Smooth muscle cell (in vitro differentiated cells): ENCODE measurements around the gene C18orf54. TPM values are rescaled to one million over a fixed set of nuclear protein-coding genes. Genes with fewer than 3 reads are reported as not detected.
"Not testable (repeated sequence)": the region's sequence is repeated elsewhere in the genome, so short reads cannot be mapped to it uniquely, and the experiment has no call there.

Experiments
- DNase-seq: peaks from one replicate; lab custom pipeline; 2025; ENCODE audit not compliant: unreplicated experiment; lab: John Stamatoyannopoulos, UW
- H2AFZ ChIP-seq: fragments of 200-600 bp; sonication (generic); 2 replicates; pipeline ENCODE4 v1.6.0; 2016; ENCODE audit warnings: antibody characterized with exemption, low read depth, mild to moderate bottlenecking
- H3F3A ChIP-seq: fragments of 200-600 bp; sonication (generic); 2 replicates; pipeline ENCODE4 v1.6.0; 2017; ENCODE audit warnings: antibody characterized with exemption, low read depth
- H3K27ac ChIP-seq: fragments of 200-600 bp; sonication (generic); 2 replicates; pipeline ENCODE4 v1.5.1; 2016; ENCODE audit warnings: low read depth, mild to moderate bottlenecking
- H3K27me3 ChIP-seq: fragments of 200-600 bp; sonication (generic); 2 replicates; pipeline ENCODE4 v1.6.1; 2016; ENCODE audit warnings: low read depth, mild to moderate bottlenecking
- H3K36me3 ChIP-seq: fragments of 200-600 bp; sonication (generic); 2 replicates; pipeline ENCODE4 v1.5.1; 2016; ENCODE audit warnings: low read depth
- H3K4me1 ChIP-seq: fragments of 200-600 bp; sonication (generic); 2 replicates; pipeline ENCODE4 v1.5.1; 2016; ENCODE audit warnings: low read depth
- H3K4me2 ChIP-seq: fragments of 200-600 bp; sonication (generic); 2 replicates; pipeline ENCODE4 v1.6.0; 2016; ENCODE audit warnings: mild to moderate bottlenecking
- H3K4me3 ChIP-seq: fragments of 200-600 bp; sonication (generic); 2 replicates; pipeline ENCODE4 v1.5.1; 2016; ENCODE audit warnings: mild to moderate bottlenecking
- H3K79me2 ChIP-seq: fragments of 200-600 bp; sonication (generic); 2 replicates; pipeline ENCODE4 v1.6.0; 2016; ENCODE audit warnings: low read depth, mild to moderate bottlenecking
- H3K9ac ChIP-seq: fragments of 200-600 bp; sonication (generic); 2 replicates; pipeline ENCODE4 v1.6.0; 2016; ENCODE audit warnings: low read depth
- H3K9me3 ChIP-seq: fragments of 200-600 bp; sonication (generic); replicated peaks from 2 replicates; pipeline ENCODE4 v1.5.1; 2016; ENCODE audit warnings: low read depth
- H4K20me1 ChIP-seq: fragments of 200-600 bp; sonication (generic); 2 replicates; pipeline ENCODE4 v1.6.0; 2016; ENCODE audit warnings: low read depth
- WGBS: methylation state at CpG from one replicate; pipeline ENCODE4 v1.1.7; 2016; ENCODE audit warnings: low lambda C conversion rate; 5-methylcytosine and 5-hydroxymethylcytosine counted together
- polyA plus RNA-seq: library from polyadenylated mRNA; unstranded; fragments of >200 nt; fragmentation: Nextera tagmentation; extraction: Ambion mirVana; gene quantifications from 2 replicates; pipeline ENCODE4 v1.2.1, GENCODE V29; 2016
- total RNA-seq: library from RNA; depleted of rRNA; stranded (reverse); fragments of >200 nt; gene quantifications from 2 replicates; pipeline ENCODE4 v1.2.3, GENCODE V29; 2014
- TF ChIP-seq, protein P1 (sequence below): fragments of 200-600 bp; sonication (generic); IDR thresholded peaks from 2 replicates; pipeline ENCODE4 v1.5.1; 2017; ENCODE audit warnings: borderline replicate concordance, mild to moderate bottlenecking, antibody characterized with exemption; ENCODE audit not compliant: insufficient read depth, poor library complexity, severe bottlenecking

Gene C18orf54
- 9.3 and 12.8 TPM in 2 replicates for total RNA-seq
- polyA plus RNA-seq, result 3.4 and 4.9 TPM in 2 replicates

DNA sequence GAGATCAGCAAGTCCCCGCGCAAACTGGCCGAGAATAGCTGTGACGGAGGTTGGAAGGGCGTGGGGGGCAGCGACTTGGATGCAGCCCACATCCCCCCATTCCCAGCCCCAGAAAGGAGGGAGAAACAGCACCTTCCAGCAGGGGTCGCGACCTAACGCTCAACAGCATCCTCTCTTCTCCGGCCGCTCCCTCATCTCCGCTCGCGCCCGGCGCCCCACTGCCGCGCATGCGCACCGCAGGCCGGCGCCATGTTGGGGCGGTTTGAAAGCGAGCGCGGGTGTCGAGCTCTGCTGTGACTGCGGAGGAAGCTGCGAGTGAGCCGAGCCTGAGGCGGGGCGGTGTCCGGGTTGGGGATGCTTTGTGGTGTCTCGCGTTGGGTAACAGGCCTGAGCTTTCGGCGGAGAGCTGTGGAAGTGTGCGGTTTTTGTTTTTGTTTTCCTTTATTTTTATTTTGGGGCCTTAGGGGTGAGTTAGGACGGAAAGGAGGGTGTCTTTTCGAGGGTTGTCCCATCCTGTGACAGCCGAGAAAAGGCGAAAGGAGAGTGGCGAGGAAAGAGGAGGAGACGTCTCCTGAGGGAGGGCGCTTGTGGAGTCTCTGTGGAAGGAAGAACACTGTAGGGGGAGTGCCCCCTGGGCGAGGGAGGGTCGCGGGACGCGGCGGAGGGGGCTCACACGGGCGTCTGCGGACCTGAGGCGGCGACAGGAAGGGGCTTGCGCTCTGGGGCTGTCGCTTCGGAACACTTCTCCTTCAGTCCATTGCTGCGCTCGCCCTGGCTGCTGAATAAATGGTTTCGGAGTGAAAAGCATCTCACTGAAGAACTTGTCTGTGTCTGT lies at the start of gene C18orf54, which contains the start of gene STARD6:
C18orf54 (plus strand) TSS at position 247 of the 835 bp plus-strand sequence. CDS start 2,667 bp downstream, outside the sequence.
STARD6 (minus strand) TSS at position 199 of the 835 bp plus-strand sequence. CDS start 3,285 bp downstream, outside the sequence.
- H4K20me1 ChIP-seq, result no peaks in the 10 kb centered on the region
- WGBS, result 1% methylated on average over 59 of the region's 62 CpGs
- H3K27me3 ChIP-seq, result no peaks in the 10 kb centered on the region
- H3K36me3 ChIP-seq, result no peaks in the 10 kb centered on the region
- peak; percentile 61 for DNase-seq
- H3K79me2 ChIP-seq, result peaks cover 19% of the 10 kb centered on the region
- H3K4me2 ChIP-seq, result peak within 1 kb of the TSS; percentile 88
- H3K9me3 ChIP-seq, result no peaks in the 10 kb centered on the region
- TF ChIP-seq, protein P1, sequence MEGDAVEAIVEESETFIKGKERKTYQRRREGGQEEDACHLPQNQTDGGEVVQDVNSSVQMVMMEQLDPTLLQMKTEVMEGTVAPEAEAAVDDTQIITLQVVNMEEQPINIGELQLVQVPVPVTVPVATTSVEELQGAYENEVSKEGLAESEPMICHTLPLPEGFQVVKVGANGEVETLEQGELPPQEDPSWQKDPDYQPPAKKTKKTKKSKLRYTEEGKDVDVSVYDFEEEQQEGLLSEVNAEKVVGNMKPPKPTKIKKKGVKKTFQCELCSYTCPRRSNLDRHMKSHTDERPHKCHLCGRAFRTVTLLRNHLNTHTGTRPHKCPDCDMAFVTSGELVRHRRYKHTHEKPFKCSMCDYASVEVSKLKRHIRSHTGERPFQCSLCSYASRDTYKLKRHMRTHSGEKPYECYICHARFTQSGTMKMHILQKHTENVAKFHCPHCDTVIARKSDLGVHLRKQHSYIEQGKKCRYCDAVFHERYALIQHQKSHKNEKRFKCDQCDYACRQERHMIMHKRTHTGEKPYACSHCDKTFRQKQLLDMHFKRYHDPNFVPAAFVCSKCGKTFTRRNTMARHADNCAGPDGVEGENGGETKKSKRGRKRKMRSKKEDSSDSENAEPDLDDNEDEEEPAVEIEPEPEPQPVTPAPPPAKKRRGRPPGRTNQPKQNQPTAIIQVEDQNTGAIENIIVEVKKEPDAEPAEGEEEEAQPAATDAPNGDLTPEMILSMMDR, result peak; percentile 47
- no peaks in the 10 kb centered on the region for H3F3A ChIP-seq
- peak within 1 kb of the TSS; percentile 98 for H2AFZ ChIP-seq
- peaks cover 19% of the 10 kb centered on the region for H3K4me1 ChIP-seq
- H3K4me3 ChIP-seq, result peak within 1 kb of the TSS; percentile 84
- H3K9ac ChIP-seq, result peak within 1 kb of the TSS; percentile 68
- H3K27ac ChIP-seq, result peak within 1 kb of the TSS; percentile 51

DNA sequence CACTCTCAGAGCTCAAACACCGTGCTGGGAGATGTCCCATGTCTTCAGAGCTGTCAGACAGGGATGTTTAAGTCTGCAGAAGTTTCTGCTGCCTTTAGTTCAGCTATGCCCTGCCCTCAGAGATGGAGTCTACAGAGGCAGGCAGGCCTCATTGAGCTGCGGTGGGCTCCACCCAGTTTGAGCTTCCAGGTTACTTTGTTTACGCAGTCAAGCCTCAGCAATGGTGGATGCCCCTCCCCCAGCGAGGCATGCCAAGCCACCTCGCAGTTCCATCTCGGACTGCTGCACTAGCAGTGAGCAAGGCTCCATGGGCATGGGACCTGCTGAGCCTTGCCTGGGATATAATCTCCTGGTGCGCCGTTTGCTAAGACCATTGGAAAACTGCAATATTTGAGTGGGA lies 48.1 kb upstream of the C18orf54 start:
- DNase-seq, H3K4me1 ChIP-seq, H3K9ac ChIP-seq, H3K79me2 ChIP-seq, H3K27ac ChIP-seq, H3K36me3 ChIP-seq, H2AFZ ChIP-seq, H3K4me3 ChIP-seq, H3F3A ChIP-seq, H3K9me3 ChIP-seq, H4K20me1 ChIP-seq, H3K4me2 ChIP-seq, H3K27me3 ChIP-seq: not testable (repeated sequence)
- 82% methylated on average over 8 of the region's 8 CpGs for WGBS

DNA sequence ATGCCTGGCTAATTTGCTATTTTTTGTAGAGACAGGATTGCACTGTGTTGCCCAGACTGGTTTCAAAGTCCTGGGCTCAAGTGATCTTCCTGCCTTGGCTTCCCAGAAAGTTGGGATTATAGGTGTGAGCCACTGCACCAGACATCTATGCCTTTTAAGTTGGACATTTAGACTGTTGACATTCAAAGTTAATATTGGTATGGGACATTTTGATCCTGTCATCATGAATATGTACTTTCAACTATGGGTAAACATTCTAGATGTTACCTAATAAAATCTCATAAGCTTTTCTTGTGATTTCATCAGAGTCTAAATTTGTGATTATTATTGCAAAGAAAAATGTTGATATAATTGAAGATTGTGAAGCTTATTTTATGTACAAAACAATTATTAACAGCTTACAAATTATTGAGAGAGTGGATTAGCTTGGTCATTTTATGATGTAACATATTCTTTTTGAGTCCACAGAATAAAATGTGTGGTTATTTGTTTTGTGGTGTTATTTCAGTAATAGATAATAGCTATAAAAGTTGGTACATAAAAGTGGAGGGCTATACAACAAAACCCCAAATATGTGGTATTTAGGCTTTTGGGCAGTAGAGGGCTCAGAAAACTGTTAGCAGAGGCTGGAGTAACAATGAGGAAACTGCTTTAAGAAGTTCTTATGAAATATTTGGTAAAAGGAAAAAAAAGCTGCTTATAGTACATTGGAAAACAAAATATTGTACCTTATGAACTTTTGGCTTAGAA lies 41.5 kb upstream of the C18orf54 start:
- Histone ChIP-seq H3K36me3 (no peaks in the 10 kb centered on the region), H3K4me3 (no peak overlapping the region), H2AFZ (no peak overlapping the region), H3K4me2 (no peak overlapping the region), H3F3A (no peaks in the 10 kb centered on the region), H3K27ac (no peak overlapping the region), H3K9ac (no peak overlapping the region), H4K20me1 (no peaks in the 10 kb centered on the region), H3K4me1 (no peaks in the 10 kb centered on the region), H3K9me3 (no peaks in the 10 kb centered on the region), H3K79me2 (no peaks in the 10 kb centered on the region), H3K27me3 (no peaks in the 10 kb centered on the region)
- TF ChIP-seq, protein P1, result no peak
- no peak for DNase-seq

DNA sequence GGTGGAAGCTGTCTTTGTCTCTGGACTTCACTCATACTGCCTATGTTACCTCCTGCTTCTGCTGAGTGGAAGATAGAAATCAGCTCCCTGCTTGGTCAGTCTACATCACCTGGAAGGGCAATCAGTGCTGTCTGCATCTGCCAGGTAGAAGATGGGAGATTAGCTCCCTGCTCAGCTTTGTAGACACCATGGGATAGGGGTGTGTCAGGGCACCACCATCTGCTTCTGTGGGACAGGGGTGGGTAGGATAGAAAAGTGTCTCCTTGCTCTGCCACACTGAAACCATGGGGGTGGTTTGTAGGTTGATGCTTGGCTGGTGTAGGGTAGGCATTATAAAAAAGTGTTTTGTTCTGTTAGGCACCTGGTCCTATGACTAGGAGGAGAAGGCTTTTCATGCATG lies 34.1 kb upstream of the C18orf54 start:
- Histone ChIP-seq H3K27me3 (no peaks in the 10 kb centered on the region), H3K79me2 (no peaks in the 10 kb centered on the region), H3K4me1 (no peaks in the 10 kb centered on the region), H3K4me2 (no peak overlapping the region), H2AFZ (no peak overlapping the region), H3K27ac (no peak overlapping the region), H3K9me3 (no peaks in the 10 kb centered on the region), H3K36me3 (no peaks in the 10 kb centered on the region), H3F3A (no peaks in the 10 kb centered on the region), H3K9ac (no peak overlapping the region), H4K20me1 (no peaks in the 10 kb centered on the region), H3K4me3 (no peak overlapping the region)
- TF ChIP-seq, protein P1, result no peak
- no peak for DNase-seq
